Neural progenitor cell (in vitro differentiated cells): Measurements from ENCODE around the gene NAALADL1. TPM values are rescaled to one million over a fixed set of nuclear protein-coding genes. Genes with fewer than 3 reads are reported as not detected.

Experiments
- DNase-seq: peaks from one replicate; pipeline ENCODE4 v3.0.0-alpha.2; 2016; ENCODE audit warnings: low spot score
- H2AFZ ChIP-seq: fragments of 200-600 bp; sonication (generic); replicated peaks from 2 replicates; pipeline ENCODE4 v1.6.1; 2016; ENCODE audit warnings: antibody characterized with exemption
- H3F3A ChIP-seq: fragments of 200-600 bp; sonication (generic); 2 replicates; pipeline ENCODE4 v1.6.1; 2016; ENCODE audit warnings: antibody characterized with exemption, low read depth
- H3K27ac ChIP-seq: fragments of 200-600 bp; sonication (generic); 2 replicates; pipeline ENCODE4 v1.5.1; 2016; ENCODE audit warnings: mild to moderate bottlenecking
- H3K27me3 ChIP-seq: fragments of 200-600 bp; sonication (generic); 2 replicates; pipeline ENCODE4 v1.6.1; 2016; ENCODE audit warnings: mild to moderate bottlenecking, moderate library complexity
- H3K36me3 ChIP-seq: fragments of 200-600 bp; sonication (generic); 2 replicates; pipeline ENCODE4 v1.5.1; 2016
- H3K4me1 ChIP-seq: fragments of 200-600 bp; sonication (generic); 2 replicates; pipeline ENCODE4 v1.6.1; 2016; ENCODE audit warnings: mixed run types
- H3K4me2 ChIP-seq: fragments of 200-600 bp; sonication (generic); 2 replicates; pipeline ENCODE4 v1.6.1; 2016
- H3K4me3 ChIP-seq: fragments of 200-600 bp; sonication (generic); 2 replicates; pipeline ENCODE4 v1.5.1; 2016
- H3K79me2 ChIP-seq: fragments of 200-600 bp; sonication (generic); 2 replicates; pipeline ENCODE4 v1.6.1; 2016; ENCODE audit warnings: low read depth
- H3K9ac ChIP-seq: fragments of 200-600 bp; sonication (generic); 2 replicates; pipeline ENCODE4 v1.6.1; 2016
- H3K9me3 ChIP-seq: fragments of 200-600 bp; sonication (generic); 2 replicates; pipeline ENCODE4 v1.5.1; 2016; ENCODE audit warnings: low read depth
- H4K20me1 ChIP-seq: fragments of 200-600 bp; sonication (generic); 2 replicates; pipeline ENCODE4 v1.6.1; 2016; ENCODE audit warnings: low read depth
- H3K27ac Mint-ChIP-seq: 3 replicates; pipeline ENCODE4 v1.8.0; 2021; ENCODE audit warnings: mixed read lengths
- H3K27me3 Mint-ChIP-seq: 2 replicates; pipeline ENCODE4 v1.8.0; 2022; ENCODE audit warnings: low read depth, mild to moderate bottlenecking, inconsistent platforms, moderate library complexity, mixed read lengths; ENCODE audit not compliant: insufficient read depth
- H3K36me3 Mint-ChIP-seq: 3 replicates; pipeline ENCODE4 v1.8.0; 2021; ENCODE audit warnings: mixed read lengths
- H3K4me1 Mint-ChIP-seq: 3 replicates; pipeline ENCODE4 v1.8.0; 2021; ENCODE audit warnings: mixed read lengths
- H3K4me3 Mint-ChIP-seq: 3 replicates; pipeline ENCODE4 v1.8.0; 2021; ENCODE audit warnings: mild to moderate bottlenecking, moderate library complexity, mixed read lengths
- H3K9me3 Mint-ChIP-seq: 3 replicates; pipeline ENCODE4 v1.8.0; 2020; ENCODE audit warnings: mixed read lengths
- CTCF ChIP-seq: fragments of 200-600 bp; sonication (generic); IDR thresholded peaks from 2 replicates; pipeline ENCODE4 v1.5.1; 2017; ENCODE audit warnings: antibody characterized with exemption, mild to moderate bottlenecking
- EZH2 ChIP-seq: fragments of 200-600 bp; sonication (generic); IDR thresholded peaks from 2 replicates; pipeline ENCODE4 v1.6.1; 2017; ENCODE audit warnings: antibody characterized with exemption, mild to moderate bottlenecking, moderate library complexity
- EZH2phosphoT487 ChIP-seq: fragments of 200-600 bp; sonication (generic); IDR thresholded peaks from 2 replicates; pipeline ENCODE4 v1.6.1; 2017; ENCODE audit warnings: antibody characterized with exemption
- total RNA-seq: library from RNA; depleted of rRNA; stranded (reverse); fragments of >200 nt; gene quantifications from 2 replicates; pipeline ENCODE4 v1.2.3, GENCODE V29; 2015; ENCODE audit warnings: low replicate concordance

NAALADL1 gene
- total RNA-seq, 1 donor from 2014 or later, result 0.80 TPM

GRCh38 chr11:65042891-65043290, 15.5 kb downstream of the NAALADL1 start:
- peaks cover 9% of the 10 kb centered on the region for H3K4me1 Mint-ChIP-seq
- H3K4me3 Mint-ChIP-seq, result peak overlapping the region; percentile 93
- no peaks in the 10 kb centered on the region for H3K4me1 ChIP-seq
- H3K36me3 Mint-ChIP-seq, result peaks cover 7% of the 10 kb centered on the region
- DNase-seq, result no peak
- no peak overlapping the region for H2AFZ ChIP-seq
- no peak for TF ChIP-seq EZH2phosphoT487
- TF ChIP-seq CTCF, result no peak
- no peak for TF ChIP-seq EZH2
- H3K79me2 ChIP-seq, result peaks cover 15% of the 10 kb centered on the region
- H3K9ac ChIP-seq, result no peak overlapping the region
- H3K9me3 Mint-ChIP-seq, result no peaks in the 10 kb centered on the region
- no peak overlapping the region for H3K4me3 ChIP-seq
- peaks cover 8% of the 10 kb centered on the region for H3F3A ChIP-seq
- peaks cover 14% of the 10 kb centered on the region for H3K27me3 Mint-ChIP-seq
- peaks cover 17% of the 10 kb centered on the region for H4K20me1 ChIP-seq
- no peak overlapping the region for H3K27ac Mint-ChIP-seq
- no peaks in the 10 kb centered on the region for H3K9me3 ChIP-seq
- H3K27me3 ChIP-seq, result no peaks in the 10 kb centered on the region
- no peak overlapping the region for H3K27ac ChIP-seq
- H3K4me2 ChIP-seq, result no peak overlapping the region
- H3K36me3 ChIP-seq, result no peaks in the 10 kb centered on the region

GRCh38 chr11:65040847-65041622, 17.3 kb downstream of the NAALADL1 start, which contains the start of gene SAC3D1:
TSS of gene SAC3D1 (plus strand) at chr11:65041210. CDS start at chr11:65041293, 83 bp downstream.
- peak within 1 kb of the TSS; percentile 93 for H3K4me3 Mint-ChIP-seq
- Histone ChIP-seq H3K27ac (peak within 1 kb of the TSS; percentile 76), H2AFZ (peak within 1 kb of the TSS; percentile 98), H3K36me3 (no peaks in the 10 kb centered on the region), H3K79me2 (peaks cover 15% of the 10 kb centered on the region), H3K27me3 (no peaks in the 10 kb centered on the region), H3K4me3 (peak within 1 kb of the TSS; percentile 76), H3K9me3 (no peaks in the 10 kb centered on the region), H3K9ac (peak within 1 kb of the TSS; percentile 60), H4K20me1 (peaks cover 17% of the 10 kb centered on the region), H3F3A (peaks cover 8% of the 10 kb centered on the region), H3K4me1 (no peaks in the 10 kb centered on the region), H3K4me2 (peak within 1 kb of the TSS; percentile 99)
- peak within 1 kb of the TSS; percentile 91 for H3K27ac Mint-ChIP-seq
- TF ChIP-seq EZH2phosphoT487 (no peak), EZH2 (no peak), CTCF (peak; percentile 6)
- peaks cover 9% of the 10 kb centered on the region for H3K4me1 Mint-ChIP-seq
- DNase-seq, result peak; percentile 92
- H3K27me3 Mint-ChIP-seq, result peaks cover 14% of the 10 kb centered on the region
- H3K36me3 Mint-ChIP-seq, result peaks cover 7% of the 10 kb centered on the region
- H3K9me3 Mint-ChIP-seq, result no peaks in the 10 kb centered on the region

GRCh38 chr11:65040520-65040846, 17.9 kb downstream of the NAALADL1 start:
- Histone ChIP-seq H2AFZ (peak overlapping the region; percentile 98), H3K36me3 (no peaks in the 10 kb centered on the region)
- peaks cover 9% of the 10 kb centered on the region for H3K4me1 Mint-ChIP-seq

More at GRCh38 chr11:65040520-65040846, 17.9 kb downstream of the NAALADL1 start:
- Mint-ChIP-seq H3K27ac (peak overlapping the region; percentile 91), H3K9me3 (no peaks in the 10 kb centered on the region), H3K36me3 (peaks cover 7% of the 10 kb centered on the region), H3K4me3 (peak overlapping the region; percentile 92), H3K27me3 (peaks cover 12% of the 10 kb centered on the region)
- Histone ChIP-seq H3K9ac (no peak overlapping the region), H3K4me3 (peak overlapping the region; percentile 76), H3K27me3 (no peaks in the 10 kb centered on the region), H3F3A (peaks cover 8% of the 10 kb centered on the region), H3K79me2 (peaks cover 15% of the 10 kb centered on the region), H3K4me1 (no peaks in the 10 kb centered on the region), H3K27ac (no peak overlapping the region), H3K4me2 (peak overlapping the region; percentile 99), H3K9me3 (no peaks in the 10 kb centered on the region), H4K20me1 (peaks cover 17% of the 10 kb centered on the region)
- TF ChIP-seq EZH2, result no peak
- TF ChIP-seq CTCF, result no peak
- no peak for TF ChIP-seq EZH2phosphoT487
- DNase-seq, result no peak
